ENCODE data around the gene IKZF3.
"Not testable (repeated sequence)": the region's sequence is repeated elsewhere in the genome, so short reads cannot be mapped to it uniquely, and the experiment has no call there.

The IKZF3 gene

DNA sequence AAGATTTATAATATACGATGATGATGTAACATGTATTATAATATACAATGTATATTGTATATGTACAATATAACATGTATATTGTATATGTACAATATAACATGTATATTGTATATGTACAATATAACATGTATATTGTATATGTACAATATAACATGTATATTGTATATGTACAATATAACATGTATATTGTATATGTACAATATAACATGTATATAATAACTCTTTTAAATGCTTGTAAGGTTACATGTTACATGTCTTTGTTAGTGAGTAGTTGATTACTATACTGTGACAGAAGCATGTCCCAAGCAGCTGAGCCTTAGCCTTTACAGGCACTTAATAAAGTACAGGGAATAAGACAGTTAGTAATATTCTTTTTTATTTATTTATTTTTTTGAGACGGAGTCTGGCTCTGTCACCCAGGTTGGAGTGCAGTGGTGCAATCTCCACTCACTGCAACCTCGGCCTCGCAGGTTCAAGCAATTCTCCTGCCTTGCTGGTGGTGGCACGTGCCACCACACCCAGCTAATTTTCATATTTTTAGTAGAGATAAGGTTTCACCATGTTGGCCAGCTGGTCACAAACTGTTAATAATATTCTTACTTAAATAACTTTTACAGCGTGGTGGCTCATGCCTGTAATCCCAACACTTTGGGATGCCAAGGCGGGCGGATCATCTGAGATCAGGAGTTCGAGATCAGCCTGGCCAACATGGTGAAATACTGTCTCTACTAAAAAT lies 8.0 kb downstream of the IKZF3 start:
- DNase-seq (ENCODE audit: low read depth) = not testable (repeated sequence)

DNA sequence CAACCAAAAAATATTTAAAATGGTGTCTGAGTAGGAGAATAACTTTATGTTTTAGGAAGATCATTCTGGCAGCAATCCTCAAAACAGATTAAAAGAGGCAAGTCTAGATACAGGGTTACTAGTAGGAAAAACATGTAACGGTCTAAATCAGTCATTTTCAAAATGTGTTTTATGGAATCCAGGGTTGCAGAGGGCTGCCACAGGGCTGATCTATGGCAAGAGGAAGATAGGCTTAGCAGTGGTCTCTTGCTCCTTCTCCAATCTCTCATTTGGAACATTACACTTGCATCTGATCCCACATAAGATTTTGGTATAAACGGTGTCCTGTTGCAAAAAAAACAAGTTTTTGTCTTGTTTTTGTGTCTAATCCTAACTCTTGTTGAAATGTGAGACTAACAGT lies 9.2 kb downstream of the IKZF3 start:
- no peak for DNase-seq (ENCODE audit: low read depth)

DNA sequence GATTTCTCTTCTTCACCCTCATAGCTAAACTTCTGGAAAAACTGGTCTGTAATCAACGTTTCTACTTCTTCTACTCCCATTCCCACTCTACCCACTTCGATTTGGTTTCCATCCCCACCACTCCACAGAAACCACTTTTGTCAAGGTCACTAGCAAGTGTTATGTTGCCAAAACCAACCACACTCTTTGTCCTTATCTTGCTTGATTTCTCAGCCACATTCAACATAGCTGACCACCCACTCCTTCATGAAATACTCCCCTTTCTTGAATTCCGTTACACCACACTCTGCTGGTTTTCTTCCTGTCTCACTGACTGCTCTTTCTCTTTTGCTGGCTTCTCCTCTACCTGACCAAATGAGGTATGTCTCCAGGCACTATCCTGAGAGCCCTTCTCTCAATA lies 11.9 kb downstream of the IKZF3 start:
- no peak for DNase-seq (ENCODE audit: low read depth)

DNA sequence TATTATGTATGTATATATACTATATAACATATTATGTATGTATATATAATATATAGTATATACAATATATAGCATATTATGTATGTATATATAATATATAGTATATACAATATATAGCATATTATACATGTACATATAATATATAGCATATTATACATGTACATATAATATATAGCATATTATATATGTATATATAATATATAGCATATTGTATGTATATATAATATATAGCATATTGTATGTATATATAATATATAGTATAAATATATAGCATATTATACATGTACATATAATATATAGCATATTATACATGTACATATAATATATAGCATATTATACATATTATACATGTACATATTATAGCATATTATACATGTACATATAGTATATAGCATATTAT lies 13.9 kb downstream of the IKZF3 start:
- DNase-seq (ENCODE audit: low read depth) = not testable (repeated sequence)

DNA sequence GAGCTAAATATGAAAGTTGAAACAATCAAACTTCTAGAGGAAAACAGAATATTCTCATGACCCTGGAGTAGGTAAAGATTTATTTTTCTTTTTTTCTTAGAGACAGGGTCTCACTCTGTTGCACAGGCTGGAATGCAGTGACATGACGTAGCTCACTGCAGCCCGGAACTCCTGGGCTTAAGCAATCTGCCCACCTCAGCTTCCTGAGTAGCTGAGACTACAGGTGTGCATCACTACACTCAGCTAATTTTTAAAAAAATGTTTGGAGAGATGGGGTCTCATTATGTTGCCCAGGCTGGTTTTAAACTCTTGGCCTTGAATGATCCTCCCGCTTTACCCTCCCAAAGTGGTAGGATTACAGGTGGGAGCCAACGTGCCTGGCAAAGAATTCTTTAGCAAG lies 15.5 kb downstream of the IKZF3 start:
- DNase-seq (ENCODE audit: low read depth) = no peak

DNA sequence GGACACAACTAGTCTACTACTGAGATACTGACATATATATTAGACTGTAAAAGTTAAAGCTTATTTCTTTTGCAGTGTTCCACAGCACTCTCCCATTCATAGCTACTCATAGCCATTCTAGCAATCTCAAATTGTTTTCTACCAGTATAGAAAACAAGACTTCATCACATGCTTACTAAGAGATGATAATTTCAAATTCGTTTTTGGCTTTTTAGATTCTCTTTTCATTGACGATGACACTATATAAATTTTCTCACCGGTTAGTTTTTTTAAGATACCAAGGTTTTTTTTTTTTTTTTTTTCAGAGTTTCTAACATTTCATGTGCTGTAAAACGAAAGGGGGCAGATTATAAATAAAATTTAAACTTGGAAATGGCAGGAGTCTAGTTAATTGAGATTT lies 17.9 kb downstream of the IKZF3 start:
- no peak for DNase-seq (ENCODE audit: low read depth)

DNA sequence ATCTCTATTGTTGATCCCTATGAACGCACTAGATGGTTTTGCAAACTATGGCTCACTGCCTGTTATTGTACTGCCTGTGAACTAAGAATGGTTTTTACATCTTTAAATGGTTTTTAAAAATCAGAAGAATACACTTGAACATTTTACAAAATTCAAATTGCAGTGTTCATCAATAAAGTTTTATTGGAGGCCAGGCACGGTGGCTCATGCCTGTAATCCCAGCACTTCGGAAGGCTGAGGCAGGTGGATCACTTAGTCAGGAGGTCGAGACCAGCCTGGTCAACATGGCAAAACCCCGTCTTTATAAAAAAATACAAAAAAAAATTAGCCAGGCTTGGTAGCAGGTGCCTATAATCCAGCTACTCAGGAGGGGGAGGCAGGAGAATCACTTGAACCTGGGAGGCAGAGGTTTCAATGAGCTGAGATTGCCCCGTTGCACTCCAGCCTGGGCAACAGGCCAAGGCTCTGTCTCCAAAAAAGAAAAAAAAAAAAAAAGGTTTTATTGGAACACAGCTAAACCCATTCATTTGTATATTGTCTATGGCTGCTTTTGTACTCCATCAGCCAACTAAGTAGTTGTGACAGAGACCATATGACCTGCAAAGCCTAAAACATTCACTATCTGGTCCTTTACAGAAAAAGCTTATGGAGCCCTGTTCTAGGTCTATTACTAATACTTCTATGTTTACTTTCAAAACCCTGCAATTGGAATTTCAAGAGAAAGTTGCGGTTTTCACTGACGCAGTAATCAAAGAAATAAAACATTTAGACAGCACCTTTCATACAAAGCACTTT lies 18.9 kb downstream of the IKZF3 start:
- DNase-seq (ENCODE audit: low read depth) = no peak

DNA sequence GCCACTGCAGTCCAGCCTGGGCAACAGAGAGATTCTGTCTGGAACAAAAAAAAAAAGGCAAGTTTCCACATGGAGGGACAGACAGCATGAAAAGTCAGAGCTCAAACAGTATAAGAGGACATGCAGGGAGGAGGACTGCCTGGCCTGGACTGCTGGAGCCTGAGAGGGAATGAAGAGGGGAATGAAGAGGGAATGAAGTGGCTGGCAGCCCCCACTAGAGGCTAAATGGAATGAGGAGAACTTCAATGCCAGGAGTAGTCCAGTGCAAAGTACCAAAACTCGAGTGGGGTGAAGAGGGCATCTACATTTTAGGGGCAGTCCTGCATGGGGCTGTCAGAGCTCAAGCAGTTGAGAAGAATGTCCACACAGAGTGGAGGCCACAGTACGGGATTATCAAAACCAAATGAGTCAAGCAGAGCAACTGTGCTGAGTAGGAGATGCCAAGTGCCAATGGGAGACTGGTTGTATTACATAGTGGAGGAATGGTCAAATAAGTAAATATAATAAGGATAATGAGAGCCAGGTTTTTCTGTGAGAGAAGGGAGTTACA lies 22.9 kb downstream of the IKZF3 start:
- DNase-seq (ENCODE audit: low read depth) = no peak

DNA sequence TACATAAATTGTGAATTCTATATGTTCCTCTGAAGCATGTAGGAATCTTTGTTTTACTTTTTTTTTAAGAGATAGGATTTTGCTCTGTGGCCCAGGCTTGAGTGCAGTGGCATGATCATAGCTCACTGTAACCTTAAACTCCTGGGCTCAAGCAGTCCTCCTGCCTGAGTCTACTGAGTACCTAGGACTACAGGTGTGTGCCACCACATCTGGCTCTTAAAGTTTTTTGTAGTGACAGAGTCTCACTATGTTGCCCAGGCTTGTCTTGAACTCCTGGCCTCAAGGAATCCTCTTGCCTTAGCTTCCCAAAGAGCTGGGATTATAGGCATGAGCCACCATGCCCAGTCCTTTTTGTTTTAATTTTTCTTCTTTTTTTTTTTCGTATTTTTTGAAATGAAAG lies 25.3 kb downstream of the IKZF3 start:
- no peak for DNase-seq (ENCODE audit: low read depth)

DNA sequence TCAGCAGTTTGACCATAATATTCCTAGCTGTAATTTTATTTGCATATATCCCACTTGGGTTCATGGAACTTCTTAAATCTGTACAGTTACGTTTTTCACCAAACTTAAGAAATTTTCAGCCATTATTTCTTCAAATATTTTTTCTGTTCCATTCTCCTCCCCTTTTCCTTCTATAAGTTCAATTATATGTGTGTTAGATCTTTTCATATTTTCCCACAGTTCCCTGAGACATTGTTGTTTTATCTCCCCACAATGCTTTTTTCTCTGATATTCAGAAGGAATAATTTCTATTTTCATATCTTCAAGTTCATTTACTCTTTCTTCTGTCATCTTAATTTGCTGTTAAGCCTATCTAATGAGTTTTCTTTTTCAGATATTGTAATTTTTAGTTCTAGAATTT lies 26.1 kb downstream of the IKZF3 start:
- no peak for DNase-seq (ENCODE audit: low read depth)

DNA sequence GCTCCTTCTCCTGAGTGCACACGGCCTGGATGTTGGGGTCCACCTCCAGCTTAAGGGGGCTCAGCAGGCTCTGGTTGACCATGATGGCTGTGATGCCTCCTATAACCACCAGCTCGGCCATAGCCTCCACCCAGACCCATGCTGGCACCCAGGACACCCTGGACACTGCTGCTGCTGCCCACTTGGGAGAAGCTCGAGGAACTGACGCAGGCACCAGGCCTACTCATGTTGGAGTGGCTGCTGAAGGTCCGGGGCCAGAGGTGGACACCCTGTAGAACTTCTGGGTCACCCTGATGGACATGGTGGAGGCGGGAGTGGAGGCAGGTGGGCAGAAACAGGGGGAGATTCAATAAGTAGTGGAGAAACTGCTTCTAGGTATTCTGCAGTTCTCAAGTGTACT lies 28.0 kb downstream of the IKZF3 start:
- no peak for DNase-seq (ENCODE audit: low read depth)

DNA sequence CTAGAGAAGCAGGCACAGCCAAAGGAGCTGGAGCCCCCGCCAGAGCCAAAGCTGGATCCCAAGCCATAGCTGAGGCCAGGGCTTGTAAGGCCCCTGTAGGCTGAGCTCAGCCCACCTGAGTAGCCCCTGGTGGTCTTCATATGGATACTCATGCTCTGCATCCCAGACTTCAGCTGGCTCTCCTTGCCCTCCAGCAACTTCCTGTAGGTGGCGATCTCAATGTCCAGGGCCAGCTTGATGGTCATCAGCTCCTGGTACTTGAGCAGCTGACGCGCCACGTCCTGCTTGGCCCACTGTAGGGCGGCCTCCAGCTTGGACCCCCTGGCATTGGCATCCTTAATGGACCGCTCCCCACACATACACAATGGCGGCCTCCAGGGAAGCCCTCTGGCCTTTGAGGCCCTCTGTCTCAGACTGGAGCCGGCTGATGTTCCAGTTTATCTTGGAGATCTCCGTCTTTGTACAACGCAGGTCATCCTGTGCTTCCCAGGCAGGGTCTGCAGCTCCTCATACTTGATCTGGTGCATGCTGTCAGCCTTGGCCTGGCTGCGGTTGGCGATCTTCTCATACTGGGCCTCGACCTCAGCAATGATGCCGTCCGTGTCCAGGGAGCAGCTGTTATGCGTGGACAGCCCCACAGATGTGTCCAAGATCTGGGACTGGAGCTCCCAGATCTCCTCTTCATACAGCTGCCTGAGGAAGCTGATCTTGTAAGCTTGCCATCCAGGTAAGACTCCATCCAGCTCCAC lies 28.9 kb downstream of the IKZF3 start:
- no peak for DNase-seq (ENCODE audit: low read depth)

DNA sequence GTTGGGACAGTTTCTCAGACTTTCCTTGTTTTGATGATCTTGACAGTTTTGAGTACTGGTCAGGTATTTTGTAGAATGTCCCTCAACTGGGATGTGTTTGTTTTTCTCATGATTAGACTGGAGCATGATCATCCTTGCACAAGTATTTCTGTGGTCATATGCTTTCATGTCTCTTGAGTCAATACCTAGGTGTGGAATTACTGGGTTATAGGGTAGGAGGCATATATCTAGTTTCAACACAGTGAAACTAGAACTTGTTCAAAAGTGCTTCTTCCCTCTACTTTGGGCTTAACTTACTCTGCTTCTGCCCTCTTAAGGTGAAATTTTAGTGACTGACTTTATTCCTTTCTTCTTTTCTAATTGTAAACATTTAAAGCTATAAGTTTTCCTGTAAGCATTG lies 30.1 kb downstream of the IKZF3 start:
- no peak for DNase-seq (ENCODE audit: low read depth)

DNA sequence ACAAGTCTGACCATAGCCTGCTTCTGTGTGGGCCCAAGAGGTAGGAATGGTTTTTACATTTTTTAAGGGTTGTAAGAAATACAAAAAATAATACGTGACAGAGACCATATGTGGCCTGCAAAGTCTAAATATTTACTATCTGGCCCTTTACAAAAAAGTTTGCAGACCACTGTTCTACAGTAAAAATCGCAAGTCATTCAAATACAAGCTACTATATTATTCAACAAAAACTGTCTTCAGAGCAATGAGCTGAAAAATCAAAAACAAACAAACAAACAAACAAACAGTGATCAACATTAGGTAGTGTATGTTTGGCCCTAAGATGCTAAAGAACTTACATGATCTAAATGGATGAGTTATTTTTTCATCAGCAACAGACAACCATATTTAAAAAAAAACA lies 32.5 kb downstream of the IKZF3 start:
- no peak for DNase-seq (ENCODE audit: low read depth)

DNA sequence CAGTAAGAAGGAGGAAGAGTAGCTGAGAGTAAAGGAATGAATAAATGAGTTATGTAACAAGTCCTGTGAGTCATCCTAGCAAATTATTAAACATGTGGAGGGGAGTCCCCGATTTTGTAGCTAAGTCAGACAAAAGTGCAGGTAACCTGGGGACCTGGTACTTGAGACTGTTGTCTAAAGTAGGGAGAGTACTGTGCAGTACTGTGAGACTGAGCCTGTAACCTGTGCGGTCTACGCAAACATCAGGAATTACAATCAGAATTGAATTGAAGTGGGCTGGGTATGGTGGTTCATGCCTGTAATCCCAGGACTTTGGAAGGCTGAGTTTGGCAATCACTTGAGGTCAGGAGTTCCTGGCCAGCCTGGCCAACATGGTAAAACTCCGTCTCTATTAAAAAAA lies 35.7 kb downstream of the IKZF3 start:
- no peak for DNase-seq (ENCODE audit: low read depth)

DNA sequence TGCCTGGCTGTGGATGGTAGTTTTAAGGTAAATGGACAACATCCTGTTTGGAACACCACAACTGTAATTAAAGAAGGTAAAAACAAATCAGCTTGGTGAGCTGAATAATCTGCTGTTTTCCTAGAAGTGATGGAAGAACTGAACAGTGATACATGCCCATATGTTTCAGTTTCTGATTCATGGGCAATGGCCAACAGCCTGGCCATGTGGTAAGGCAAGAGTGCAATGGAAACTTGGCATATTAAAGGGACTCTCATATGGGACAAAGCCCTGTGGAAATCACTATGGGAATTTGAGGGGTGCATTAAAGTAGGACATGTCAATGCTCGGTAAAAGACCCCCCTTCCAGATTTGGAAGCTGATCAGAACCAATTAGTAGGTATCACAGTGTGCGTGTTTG lies 37.8 kb downstream of the IKZF3 start:
- DNase-seq (ENCODE audit: low read depth) = no peak

DNA sequence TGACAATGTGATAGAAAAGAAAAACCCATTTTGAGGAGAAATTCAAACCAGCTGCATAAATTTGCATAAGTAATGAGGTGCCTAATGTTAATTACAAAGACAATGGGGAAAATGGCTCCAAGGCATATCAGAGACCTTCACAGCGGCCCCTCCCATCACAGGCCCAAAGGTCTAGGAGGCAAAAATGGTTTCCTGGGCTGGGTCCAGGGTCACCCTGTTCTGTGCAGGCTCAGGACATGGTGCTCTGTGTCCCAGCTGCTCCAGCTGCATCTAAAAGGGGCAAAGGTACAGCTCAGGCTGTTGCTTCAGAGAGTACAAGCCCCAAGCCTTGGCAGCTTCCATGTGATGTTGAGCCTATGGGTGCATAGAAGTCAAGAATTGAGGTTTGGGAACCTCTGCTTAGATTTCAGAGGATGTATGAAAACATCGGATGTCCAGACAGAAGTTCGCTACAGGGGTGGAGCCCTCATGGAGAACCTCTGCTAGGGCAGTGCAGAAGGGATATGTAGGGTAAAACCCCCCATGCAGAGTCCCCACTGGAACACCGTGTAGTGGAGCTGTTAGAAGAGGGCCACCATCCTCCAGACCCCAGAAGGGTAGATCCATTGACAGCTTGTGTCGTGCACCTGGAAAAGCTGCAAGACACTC lies 40.6 kb downstream of the IKZF3 start:
- no peak for DNase-seq (ENCODE audit: low read depth)

DNA sequence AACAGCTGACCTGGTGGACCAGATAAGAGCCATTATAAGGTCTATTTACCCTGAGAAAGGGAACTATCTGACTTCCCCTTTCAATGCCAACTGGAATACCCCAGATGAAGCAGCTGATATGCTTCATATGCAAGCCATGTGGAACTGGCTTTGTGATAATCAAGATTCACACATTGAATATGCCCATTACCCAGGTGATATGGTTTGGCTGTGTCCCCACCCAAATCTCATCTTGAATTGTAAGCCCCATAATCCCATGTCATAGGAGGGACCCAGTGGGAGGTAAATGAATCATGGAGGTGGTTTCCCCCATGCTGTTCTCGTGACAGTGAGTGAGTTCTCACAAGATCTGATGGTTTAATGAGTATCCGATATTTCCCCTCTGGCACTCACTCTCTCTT lies 42.1 kb downstream of the IKZF3 start:
- DNase-seq (ENCODE audit: low read depth) = no peak

DNA sequence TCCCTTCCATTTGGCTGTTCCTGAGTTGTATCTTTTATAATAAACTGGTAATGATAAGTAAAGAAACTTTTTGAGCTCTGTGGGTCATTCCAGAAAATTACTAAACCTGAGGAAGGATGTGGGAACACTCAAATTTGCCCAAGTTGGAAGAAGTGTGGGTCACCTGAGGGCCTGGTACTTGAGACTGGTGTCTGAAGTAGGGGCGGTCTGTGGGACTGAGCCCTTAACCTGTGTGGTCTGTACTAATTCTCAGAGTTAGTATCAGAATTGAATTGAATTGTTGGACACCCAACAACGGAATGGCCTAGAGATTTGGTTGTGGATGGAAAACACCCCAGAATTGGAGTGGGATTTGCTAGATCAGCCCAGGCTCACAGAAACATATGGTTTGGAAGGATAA lies 43.1 kb downstream of the IKZF3 start:
- no peak for DNase-seq (ENCODE audit: low read depth)

DNA sequence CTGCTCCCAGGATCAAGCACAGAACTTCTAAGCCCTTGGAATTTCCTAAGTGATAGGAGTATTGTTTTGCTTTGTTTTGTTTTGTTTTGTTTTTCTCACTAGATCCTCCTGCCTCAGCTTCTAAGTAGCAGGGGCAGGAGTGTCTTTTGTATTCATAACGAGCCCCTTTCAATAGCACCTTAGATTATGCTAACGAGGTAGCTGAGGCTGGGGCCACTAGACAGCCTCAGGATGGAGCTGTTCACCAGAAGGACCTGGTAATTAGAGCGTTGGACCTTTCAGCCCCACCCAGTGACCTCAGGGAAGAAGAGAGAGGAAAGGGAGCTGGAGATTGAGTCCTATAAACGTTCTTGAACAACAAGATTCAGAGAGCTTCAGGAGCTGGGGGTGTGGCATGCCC lies 43.6 kb downstream of the IKZF3 start:
- DNase-seq (ENCODE audit: low read depth) = no peak

DNA sequence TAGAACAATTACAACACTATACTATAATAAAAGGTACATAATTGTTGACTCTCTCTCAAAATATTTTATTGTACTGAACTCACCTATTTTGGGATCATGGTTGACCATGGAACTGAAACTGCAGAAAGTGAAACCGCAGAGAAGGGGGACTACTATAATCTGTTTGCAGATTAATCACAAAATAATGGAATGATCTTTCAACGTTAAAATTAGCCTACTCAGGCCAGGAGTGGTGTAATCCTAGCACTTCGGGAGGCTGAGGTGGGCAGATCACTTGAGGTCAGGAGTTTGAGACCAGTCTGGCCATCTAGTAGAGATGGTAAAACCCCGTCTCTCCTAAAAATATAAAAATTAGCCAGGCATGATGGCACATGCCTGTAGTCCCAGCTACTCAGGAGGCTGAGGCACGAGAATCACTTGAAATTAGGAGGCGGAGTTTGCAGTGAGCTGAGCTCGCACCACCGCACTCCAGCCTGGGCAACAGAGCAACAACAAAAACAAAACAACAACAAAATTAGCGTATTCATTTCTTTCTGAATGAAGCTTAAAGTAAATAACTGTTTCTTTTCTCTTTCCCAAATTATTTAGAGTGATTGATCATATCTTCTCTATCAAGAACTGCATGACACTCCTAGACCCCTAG lies 45.6 kb downstream of the IKZF3 start:
- no peak for DNase-seq (ENCODE audit: low read depth)

DNA sequence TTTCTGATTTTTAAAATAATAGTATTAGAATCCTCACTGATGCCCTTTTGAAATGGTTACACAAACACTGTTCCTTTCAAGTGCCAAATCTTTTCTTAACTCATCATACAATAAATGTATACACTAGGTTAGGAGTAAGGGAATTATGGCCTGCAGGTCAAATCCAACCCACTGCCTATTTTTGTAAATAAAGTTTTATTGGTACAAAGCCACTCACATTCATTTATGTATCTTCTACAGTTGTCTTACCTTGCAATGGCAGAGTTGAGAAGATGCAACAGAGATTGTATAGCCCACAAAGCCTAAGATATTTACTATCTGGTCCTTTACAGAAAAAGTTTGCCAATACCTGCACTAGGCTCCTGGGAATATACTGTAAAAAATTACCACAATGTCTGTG lies 47.8 kb downstream of the IKZF3 start:
- DNase-seq (ENCODE audit: low read depth) = no peak

Measured in HS-5 (cell line).